Prostate gland (tissue), 2 donors: Measurements from ENCODE around the gene CIDEB.

ENCODE experiments used
- POLR2A ChIP-seq: fragments of 450-650 bp; IDR thresholded peaks from one replicate; pipeline ENCODE4 v1.6.1; 2016; ENCODE audit warnings: antibody characterized with exemption, mild to moderate bottlenecking
- POLR2AphosphoS5 ChIP-seq: sonication (generic); formaldehyde crosslinking; IDR thresholded peaks from one replicate; pipeline ENCODE4 v1.6.1; 2017; ENCODE audit warnings: antibody characterized with exemption
- TF ChIP-seq, protein P1 (sequence below), 4 experiments: fragments of 200-600 bp in 2 of 4; fragments of 450-650 bp in 2 of 4; sonication (generic) in 2 of 4; IDR thresholded peaks; 1 replicate in 3 of 4; 2 replicates in 1 of 4; pipeline ENCODE4 v1.5.1; 2016 to 2019; ENCODE audit warnings: antibody characterized with exemption in 4 of 4, mild to moderate bottlenecking in 2 of 4, moderate library complexity in 2 of 4

DNA sequence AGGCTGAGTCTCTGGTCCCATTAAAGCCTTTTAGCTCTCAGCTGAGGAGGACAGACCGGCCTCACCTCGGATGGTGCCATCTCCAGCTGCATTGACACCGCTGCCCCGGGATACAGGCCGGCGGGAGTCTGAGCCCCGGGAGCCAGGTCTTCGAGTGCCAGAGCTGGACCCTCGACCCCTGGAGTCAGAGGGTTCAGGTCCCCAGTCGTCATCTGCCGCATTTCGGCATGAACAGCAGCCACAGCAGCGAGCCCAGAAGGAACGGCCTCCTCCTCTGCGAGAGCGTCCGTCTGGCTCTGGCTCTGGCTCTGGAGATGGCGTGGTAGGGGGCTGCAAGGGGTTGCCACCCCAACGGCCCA, 45.8 kb downstream of the CIDEB start:
- TF ChIP-seq POLR2A (no peak), POLR2AphosphoS5 (no peak)
- TF ChIP-seq, protein P1, sequence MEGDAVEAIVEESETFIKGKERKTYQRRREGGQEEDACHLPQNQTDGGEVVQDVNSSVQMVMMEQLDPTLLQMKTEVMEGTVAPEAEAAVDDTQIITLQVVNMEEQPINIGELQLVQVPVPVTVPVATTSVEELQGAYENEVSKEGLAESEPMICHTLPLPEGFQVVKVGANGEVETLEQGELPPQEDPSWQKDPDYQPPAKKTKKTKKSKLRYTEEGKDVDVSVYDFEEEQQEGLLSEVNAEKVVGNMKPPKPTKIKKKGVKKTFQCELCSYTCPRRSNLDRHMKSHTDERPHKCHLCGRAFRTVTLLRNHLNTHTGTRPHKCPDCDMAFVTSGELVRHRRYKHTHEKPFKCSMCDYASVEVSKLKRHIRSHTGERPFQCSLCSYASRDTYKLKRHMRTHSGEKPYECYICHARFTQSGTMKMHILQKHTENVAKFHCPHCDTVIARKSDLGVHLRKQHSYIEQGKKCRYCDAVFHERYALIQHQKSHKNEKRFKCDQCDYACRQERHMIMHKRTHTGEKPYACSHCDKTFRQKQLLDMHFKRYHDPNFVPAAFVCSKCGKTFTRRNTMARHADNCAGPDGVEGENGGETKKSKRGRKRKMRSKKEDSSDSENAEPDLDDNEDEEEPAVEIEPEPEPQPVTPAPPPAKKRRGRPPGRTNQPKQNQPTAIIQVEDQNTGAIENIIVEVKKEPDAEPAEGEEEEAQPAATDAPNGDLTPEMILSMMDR (IDR thresholded peaks at IDR 0.05): no peak
